Ishikawa (cell line): ENCODE measurements around the gene CAST.

Source experiments
- CEBPB ChIP-seq: IDR thresholded peaks from 2 replicates; pipeline ENCODE4 v1.6.1; 2012
- CREB1 ChIP-seq: IDR thresholded peaks from 2 replicates; pipeline ENCODE4 v1.6.1; 2012; ENCODE audit warnings: low read depth
- EGR1 ChIP-seq: IDR thresholded peaks from 2 replicates; pipeline ENCODE4 v1.6.1; 2012
- EP300 ChIP-seq: IDR thresholded peaks from 2 replicates; pipeline ENCODE4 v1.6.1; 2012; ENCODE audit warnings: borderline replicate concordance
- FOXM1 ChIP-seq: IDR thresholded peaks from 2 replicates; pipeline ENCODE4 v1.6.1; 2012; ENCODE audit warnings: low read depth, borderline replicate concordance
- MAX ChIP-seq: IDR thresholded peaks from 2 replicates; pipeline ENCODE4 v1.6.1; 2012
- NFIC ChIP-seq: IDR thresholded peaks from 2 replicates; pipeline ENCODE4 v1.6.1; 2012
- RAD21 ChIP-seq: IDR thresholded peaks from 2 replicates; pipeline ENCODE4 v1.6.1; 2012; ENCODE audit warnings: low read depth
- REST ChIP-seq: IDR thresholded peaks from 2 replicates; pipeline ENCODE4 v1.6.1; 2012; ENCODE audit warnings: low read depth, mild to moderate bottlenecking
- TAF1 ChIP-seq: IDR thresholded peaks from 2 replicates; pipeline ENCODE4 v1.6.1; 2012; ENCODE audit warnings: low read depth, mild to moderate bottlenecking
- TCF12 ChIP-seq: IDR thresholded peaks from 2 replicates; pipeline ENCODE4 v1.6.1; 2012; ENCODE audit warnings: low read depth
- TEAD4 ChIP-seq: IDR thresholded peaks from 2 replicates; pipeline ENCODE4 v1.6.1; 2012
- YY1 ChIP-seq: IDR thresholded peaks from 2 replicates; pipeline ENCODE4 v1.6.1; 2012; ENCODE audit warnings: low read depth
- ZBTB7A ChIP-seq: IDR thresholded peaks from 2 replicates; pipeline ENCODE4 v1.6.1; 2012; ENCODE audit warnings: low read depth
- TF ChIP-seq, protein P1 (sequence below): IDR thresholded peaks from 2 replicates; pipeline ENCODE4 v1.6.1; 2012

The CAST gene

DNA sequence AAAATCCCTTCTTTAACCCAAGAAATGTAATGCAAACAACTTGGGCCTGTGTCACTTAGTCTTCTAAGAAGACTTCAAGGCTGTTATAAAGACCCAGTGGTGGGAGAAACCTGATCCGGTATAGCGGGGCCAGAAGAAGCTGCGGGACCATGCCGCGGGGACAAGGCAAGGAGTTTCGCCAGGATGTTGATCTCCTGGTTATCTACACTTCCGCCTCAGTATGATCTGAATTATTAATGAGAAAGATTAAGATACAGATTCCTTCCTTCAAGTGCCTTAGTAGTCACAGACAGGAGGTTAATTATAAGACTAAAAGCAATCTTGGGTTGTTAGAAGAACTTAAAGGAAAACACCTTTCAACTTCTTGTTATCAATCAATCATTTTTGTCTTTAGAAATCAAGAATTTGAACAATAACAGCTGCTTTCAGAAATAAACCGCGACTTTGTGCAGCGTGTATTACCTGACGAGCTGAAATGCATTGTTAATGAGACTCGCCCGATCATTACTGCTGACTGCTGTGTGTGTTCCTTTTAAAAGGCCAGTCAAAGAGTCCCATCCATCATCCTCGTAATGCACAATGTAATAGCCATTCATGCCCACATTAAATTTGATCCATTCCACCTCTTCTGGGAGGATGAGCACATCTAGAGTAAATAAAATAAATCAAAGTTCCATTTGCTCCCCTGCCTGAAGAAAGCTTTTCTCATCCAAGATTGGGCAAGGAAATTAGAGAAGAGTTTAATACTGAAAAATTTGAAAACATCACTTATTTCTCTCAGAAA is 123.3 kb downstream of the CAST start:
- TF ChIP-seq EP300: no peak
- TF ChIP-seq ZBTB7A: no peak
- TF ChIP-seq, protein P1, sequence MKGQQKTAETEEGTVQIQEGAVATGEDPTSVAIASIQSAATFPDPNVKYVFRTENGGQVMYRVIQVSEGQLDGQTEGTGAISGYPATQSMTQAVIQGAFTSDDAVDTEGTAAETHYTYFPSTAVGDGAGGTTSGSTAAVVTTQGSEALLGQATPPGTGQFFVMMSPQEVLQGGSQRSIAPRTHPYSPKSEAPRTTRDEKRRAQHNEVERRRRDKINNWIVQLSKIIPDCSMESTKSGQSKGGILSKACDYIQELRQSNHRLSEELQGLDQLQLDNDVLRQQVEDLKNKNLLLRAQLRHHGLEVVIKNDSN: no peak
- TF ChIP-seq NFIC: no peak
- TF ChIP-seq CREB1: no peak
- TF ChIP-seq FOXM1: no peak
- no peak for TF ChIP-seq RAD21
- TF ChIP-seq EGR1: no peak
- no peak for TF ChIP-seq CEBPB
- no peak for TF ChIP-seq TAF1
- TF ChIP-seq TCF12: no peak
- TF ChIP-seq YY1: no peak
- TF ChIP-seq MAX: no peak
- no peak for TF ChIP-seq TEAD4
- no peak for TF ChIP-seq REST

GRCh38 chr5:96788112-96788749 is 126.1 kb downstream of the CAST start:
- TF ChIP-seq YY1: no peak
- TF ChIP-seq EGR1: no peak
- no peak for TF ChIP-seq NFIC
- TF ChIP-seq TAF1: no peak
- TF ChIP-seq, protein P1: no peak
- TF ChIP-seq EP300: no peak
- TF ChIP-seq TEAD4: no peak
- no peak for TF ChIP-seq MAX
- TF ChIP-seq ZBTB7A: no peak

DNA sequence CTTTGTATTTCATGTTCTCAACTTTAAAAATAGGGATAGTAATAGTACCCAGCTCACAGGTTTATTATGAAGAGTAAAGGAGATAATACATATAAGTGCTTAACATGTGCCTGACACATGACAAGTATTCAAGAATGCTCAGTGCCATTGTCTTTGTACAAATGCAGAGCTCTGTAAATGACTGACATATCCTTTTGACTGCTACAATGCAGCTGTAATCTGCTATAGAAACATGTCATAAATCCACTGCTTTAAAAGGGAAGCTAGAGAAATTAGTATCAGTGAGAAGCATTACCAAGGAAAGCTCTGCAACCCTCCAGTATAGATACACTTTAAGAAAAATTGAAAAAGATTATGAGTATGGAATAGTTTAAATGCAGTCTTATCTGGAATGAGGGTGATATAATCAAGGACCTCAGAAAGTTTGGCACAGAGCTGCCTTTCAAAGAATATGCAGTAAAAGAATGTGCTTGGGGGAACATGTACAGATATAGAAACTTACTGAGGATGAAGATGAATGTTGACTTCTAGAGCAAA is 127.7 kb downstream of the CAST start:
- no peak for TF ChIP-seq REST
- TF ChIP-seq EP300: no peak
- TF ChIP-seq TAF1: no peak
- TF ChIP-seq EGR1: no peak
- TF ChIP-seq FOXM1: no peak
- no peak for TF ChIP-seq CREB1
- TF ChIP-seq MAX: no peak
- TF ChIP-seq CEBPB: no peak
- no peak for TF ChIP-seq ZBTB7A
- TF ChIP-seq NFIC: no peak
- TF ChIP-seq RAD21: no peak
- no peak for TF ChIP-seq TCF12
- TF ChIP-seq, protein P1: no peak
- TF ChIP-seq YY1: no peak
- TF ChIP-seq TEAD4: no peak

- TF ChIP-seq CEBPB (no peak), CREB1 (no peak), YY1 (no peak), ZBTB7A (no peak), TCF12 (no peak), FOXM1 (no peak), EP300 (no peak), TEAD4 (no peak), EGR1 (no peak), MAX (no peak), REST (no peak), NFIC (no peak), RAD21 (no peak), TAF1 (no peak)
- TF ChIP-seq, protein P1: no peak
These were observed 128.9 kb downstream of the CAST start for GRCh38 chr5:96790961-96791504.
